HUES64 (cell line): Measurements from ENCODE around the gene DUSP7.

Experiments used
- H3K27ac ChIP-seq: 2 replicates; pipeline ENCODE4 v1.7.0; 2013; ENCODE audit warnings: low read depth, low read length, inconsistent platforms
- H3K27me3 ChIP-seq: 2 replicates; pipeline ENCODE4 v1.6.1; 2013; ENCODE audit warnings: mild to moderate bottlenecking, low read length; ENCODE audit not compliant: insufficient read depth
- H3K36me3 ChIP-seq: 2 replicates; pipeline ENCODE4 v1.6.1; 2013; ENCODE audit warnings: mild to moderate bottlenecking, low read length; ENCODE audit not compliant: insufficient read depth
- H3K4me1 ChIP-seq: 2 replicates; pipeline ENCODE4 v1.6.1; 2013; ENCODE audit warnings: mild to moderate bottlenecking, low read length, moderate library complexity; ENCODE audit not compliant: insufficient read depth
- H3K4me3 ChIP-seq: 2 replicates; pipeline ENCODE4 v1.5.1; 2013; ENCODE audit warnings: mild to moderate bottlenecking, low read length, moderate library complexity
- H3K9ac ChIP-seq: 2 replicates; pipeline ENCODE4 v1.6.1; 2013; ENCODE audit warnings: mild to moderate bottlenecking, low read depth, low read length
- H3K9me3 ChIP-seq: 2 replicates; pipeline ENCODE4 v1.6.1; 2013; ENCODE audit warnings: low read depth, low read length; ENCODE audit not compliant: insufficient read depth
- WGBS: fragments of 150-250, 120-280 bp; methylation state at CpG from one replicate; pipeline ENCODE4 v1.1.7; 2013; ENCODE audit warnings: missing lambda C conversion rate; 5-methylcytosine and 5-hydroxymethylcytosine counted together

Gene DUSP7

GRCh38 chr3:52084954-52085680 lies 28.7 kb upstream of the DUSP7 start:
- Histone ChIP-seq H3K4me1 (no peaks in the 10 kb centered on the region), H3K36me3 (no peaks in the 10 kb centered on the region), H3K27me3 (no peaks in the 10 kb centered on the region), H3K27ac (no peak overlapping the region), H3K9ac (no peak overlapping the region), H3K4me3 (no peak overlapping the region), H3K9me3 (no peaks in the 10 kb centered on the region)
- 85% methylated on average over 13 of the region's 13 CpGs for WGBS

- Histone ChIP-seq H3K4me3 (no peak overlapping the region), H3K4me1 (no peaks in the 10 kb centered on the region), H3K9ac (no peak overlapping the region), H3K9me3 (no peaks in the 10 kb centered on the region), H3K36me3 (no peaks in the 10 kb centered on the region), H3K27ac (no peak overlapping the region), H3K27me3 (no peaks in the 10 kb centered on the region)
- 95% methylated on average over 9 of the region's 9 CpGs for WGBS
Observed at GRCh38 chr3:52084216-52084945, 28.0 kb upstream of the DUSP7 start.

- 86% methylated on average over 5 of the region's 5 CpGs for WGBS
- Histone ChIP-seq H3K36me3 (no peaks in the 10 kb centered on the region), H3K27ac (no peak overlapping the region), H3K27me3 (no peaks in the 10 kb centered on the region), H3K4me1 (no peaks in the 10 kb centered on the region), H3K4me3 (no peak overlapping the region), H3K9ac (no peak overlapping the region), H3K9me3 (no peaks in the 10 kb centered on the region)
Observed at GRCh38 chr3:52083556-52084087, 27.3 kb upstream of the DUSP7 start.

GRCh38 chr3:52082951-52083350 lies 26.6 kb upstream of the DUSP7 start:
- no peaks in the 10 kb centered on the region for H3K27me3 ChIP-seq
- H3K4me3 ChIP-seq: no peak overlapping the region
- no peaks in the 10 kb centered on the region for H3K9me3 ChIP-seq
- no peaks in the 10 kb centered on the region for H3K4me1 ChIP-seq
- no peaks in the 10 kb centered on the region for H3K36me3 ChIP-seq
- H3K9ac ChIP-seq: no peak overlapping the region
- WGBS: 94% methylated on average over 8 of the region's 8 CpGs
- H3K27ac ChIP-seq: no peak overlapping the region

- Histone ChIP-seq H3K9ac (no peak overlapping the region), H3K27ac (no peak overlapping the region), H3K9me3 (no peaks in the 10 kb centered on the region), H3K4me3 (no peak overlapping the region), H3K36me3 (no peaks in the 10 kb centered on the region), H3K27me3 (no peaks in the 10 kb centered on the region), H3K4me1 (no peaks in the 10 kb centered on the region)
- 90% methylated on average over 21 of the region's 21 CpGs for WGBS
Observed at GRCh38 chr3:52080830-52081719, 24.7 kb upstream of the DUSP7 start.

GRCh38 chr3:52079958-52080357 lies 23.6 kb upstream of the DUSP7 start:
- WGBS: 96% methylated on average over 5 of the region's 5 CpGs
- Histone ChIP-seq H3K9ac (no peak overlapping the region), H3K27me3 (no peaks in the 10 kb centered on the region), H3K36me3 (peaks cover 8% of the 10 kb centered on the region; the same call in 1 of the 2 replicates), H3K27ac (no peak overlapping the region), H3K4me3 (no peak overlapping the region), H3K4me1 (no peaks in the 10 kb centered on the region), H3K9me3 (no peaks in the 10 kb centered on the region)

- H3K27ac ChIP-seq: no peak overlapping the region
- WGBS: 93% methylated on average over 19 of the region's 19 CpGs
- no peak overlapping the region for H3K9ac ChIP-seq
- no peaks in the 10 kb centered on the region for H3K9me3 ChIP-seq
- peaks cover 16% of the 10 kb centered on the region for H3K36me3 ChIP-seq
- H3K4me3 ChIP-seq: no peak overlapping the region
- H3K4me1 ChIP-seq: no peaks in the 10 kb centered on the region
- H3K27me3 ChIP-seq: no peaks in the 10 kb centered on the region
Observed at GRCh38 chr3:52078781-52079560, 22.6 kb upstream of the DUSP7 start.

- peaks cover 16% of the 10 kb centered on the region for H3K36me3 ChIP-seq
- H3K27me3 ChIP-seq: no peaks in the 10 kb centered on the region
- H3K27ac ChIP-seq: no peak overlapping the region
Observed at GRCh38 chr3:52077925-52078324, 21.6 kb upstream of the DUSP7 start.

GRCh38 chr3:52076896-52077780 lies 20.8 kb upstream of the DUSP7 start:
- Histone ChIP-seq H3K27me3 (no peaks in the 10 kb centered on the region), H3K4me1 (no peaks in the 10 kb centered on the region), H3K27ac (no peak overlapping the region), H3K9ac (no peak overlapping the region), H3K36me3 (peaks cover 16% of the 10 kb centered on the region), H3K9me3 (no peaks in the 10 kb centered on the region), H3K4me3 (no peak overlapping the region)
- 92% methylated on average over 14 of the region's 14 CpGs for WGBS

More at GRCh38 chr3:52077925-52078324, 21.6 kb upstream of the DUSP7 start:
- Histone ChIP-seq H3K4me3 (no peak overlapping the region), H3K4me1 (no peaks in the 10 kb centered on the region), H3K9me3 (no peaks in the 10 kb centered on the region), H3K9ac (no peak overlapping the region)
- 88% methylated on average over 3 of the region's 3 CpGs for WGBS

GRCh38 chr3:52073490-52073889 lies 17.1 kb upstream of the DUSP7 start:
- 95% methylated on average over 7 of the region's 7 CpGs for WGBS
- no peak overlapping the region for H3K27ac ChIP-seq
- no peak overlapping the region for H3K9ac ChIP-seq
- H3K27me3 ChIP-seq: no peaks in the 10 kb centered on the region
- no peaks in the 10 kb centered on the region for H3K4me1 ChIP-seq
- H3K36me3 ChIP-seq: peaks cover 16% of the 10 kb centered on the region
- no peaks in the 10 kb centered on the region for H3K9me3 ChIP-seq
- H3K4me3 ChIP-seq: no peak overlapping the region
